Body of pancreas (tissue), 4 donors: ENCODE data around the gene SPATA46. TPM values are rescaled to one million over a fixed set of nuclear protein-coding genes. Genes with fewer than 3 reads are reported as not detected.

ENCODE experiments used
- ATAC-seq: fragments of 150-250 bp; one replicate; pipeline ENCODE4 v1.9.1; 2016
- DNase-seq, 4 donors: peaks; one replicate each; pipeline ENCODE4 v3.0.0-alpha.2; 2019
- H3K27ac ChIP-seq, 4 donors: fragments of 200-600 bp; sonication (generic); 1 replicate in 3 of 4; 2 replicates in 1 of 4; pipeline versions ENCODE4 v1.5.1 to v1.6.1; 2016 to 2019; ENCODE audit warnings: mild to moderate bottlenecking in 1 of 4, mixed read lengths in 1 of 4, moderate library complexity in 1 of 4
- H3K27me3 ChIP-seq, 2 donors: fragments of 200-600 bp; sonication (generic); one replicate each; pipeline ENCODE4 v1.6.0; 2016; ENCODE audit warnings: mild to moderate bottlenecking in 1 of 2
- H3K36me3 ChIP-seq, 2 donors: fragments of 200-600 bp; sonication (generic); replicated peaks in 1 of 2; 2 replicates each; pipeline ENCODE4 v1.5.1; 2016; ENCODE audit warnings: low read depth in 2 of 2; ENCODE audit not compliant: insufficient read depth in 1 of 2
- H3K4me1 ChIP-seq: fragments of 200-600 bp; sonication (generic); one replicate; pipeline ENCODE4 v1.6.0; 2016
- H3K4me3 ChIP-seq, 2 donors: fragments of 200-600 bp; sonication (generic); 1 replicate in 1 of 2; 2 replicates in 1 of 2; pipeline ENCODE4 v1.5.1; 2016 to 2019
- H3K9me3 ChIP-seq, 3 donors: fragments of 200-600 bp; sonication (generic); 1 replicate in 2 of 3; 2 replicates in 1 of 3; pipeline ENCODE4 v1.5.1; 2016
- POLR2A ChIP-seq, 3 donors: fragments of 450-650 bp; IDR thresholded peaks; one replicate each; pipeline ENCODE4 v1.6.1; 2016; ENCODE audit warnings: antibody characterized with exemption in 3 of 3, mild to moderate bottlenecking in 2 of 3
- WGBS, 2 donors: methylation state at CpG; one replicate each; pipeline ENCODE4 v1.1.5; 2017; 5-methylcytosine and 5-hydroxymethylcytosine counted together
- intact Hi-C: fragments of 100-400 bp; cut with DNase I; formaldehyde crosslinking; loops from one replicate; pipeline ENCODE4 v1.15.1; 2023
- total RNA-seq, 2 donors: library from RNA; depleted of rRNA; stranded (reverse); fragments of >200 nt; gene quantifications; one replicate each; pipeline ENCODE4 v1.1.0, GENCODE V29; 2016
- TF ChIP-seq, protein P1 (sequence below), 7 experiments: fragments of 450-650 bp in 4 of 7; fragments of 200-600 bp in 3 of 7; sonication (generic) in 3 of 7; IDR thresholded peaks; one replicate each; pipeline ENCODE4 v1.5.1; 2016 to 2019; ENCODE audit warnings: antibody characterized with exemption in 7 of 7

The SPATA46 gene
- total RNA-seq, 2 donors from 2014 or later, result not detected

DNA sequence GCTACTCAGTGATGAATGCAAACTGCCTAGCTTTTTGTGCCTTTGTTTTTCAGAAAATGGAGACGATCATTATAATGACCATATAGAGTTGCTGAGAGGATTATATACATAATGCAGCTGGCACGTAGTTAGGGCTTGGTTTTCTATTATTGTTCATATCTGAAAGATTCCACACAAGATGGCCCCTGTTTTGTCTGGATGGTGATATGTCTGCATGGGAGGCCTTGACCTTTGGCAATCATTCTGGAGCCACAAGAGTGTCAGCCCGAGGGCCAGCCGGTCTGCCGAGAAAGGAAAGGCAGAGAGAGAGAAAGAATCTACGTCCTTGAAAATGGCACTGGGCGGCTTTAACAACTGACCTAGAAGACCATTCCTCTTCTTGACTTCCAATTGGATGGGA lies 41.0 kb upstream of the SPATA46 start:
- Histone ChIP-seq H3K27ac (no peak overlapping the region), H3K9me3 (no peaks in the 10 kb centered on the region), H3K27me3 (no peaks in the 10 kb centered on the region), H3K36me3 (no peaks in the 10 kb centered on the region), H3K4me1 (no peaks in the 10 kb centered on the region), H3K4me3 (no peak overlapping the region)
- DNase-seq (no peak), ATAC-seq (no peak)
- WGBS, 2 donors, result 84 to 86% methylated on average over 7 of the region's 7 CpGs
- TF ChIP-seq, protein P1, sequence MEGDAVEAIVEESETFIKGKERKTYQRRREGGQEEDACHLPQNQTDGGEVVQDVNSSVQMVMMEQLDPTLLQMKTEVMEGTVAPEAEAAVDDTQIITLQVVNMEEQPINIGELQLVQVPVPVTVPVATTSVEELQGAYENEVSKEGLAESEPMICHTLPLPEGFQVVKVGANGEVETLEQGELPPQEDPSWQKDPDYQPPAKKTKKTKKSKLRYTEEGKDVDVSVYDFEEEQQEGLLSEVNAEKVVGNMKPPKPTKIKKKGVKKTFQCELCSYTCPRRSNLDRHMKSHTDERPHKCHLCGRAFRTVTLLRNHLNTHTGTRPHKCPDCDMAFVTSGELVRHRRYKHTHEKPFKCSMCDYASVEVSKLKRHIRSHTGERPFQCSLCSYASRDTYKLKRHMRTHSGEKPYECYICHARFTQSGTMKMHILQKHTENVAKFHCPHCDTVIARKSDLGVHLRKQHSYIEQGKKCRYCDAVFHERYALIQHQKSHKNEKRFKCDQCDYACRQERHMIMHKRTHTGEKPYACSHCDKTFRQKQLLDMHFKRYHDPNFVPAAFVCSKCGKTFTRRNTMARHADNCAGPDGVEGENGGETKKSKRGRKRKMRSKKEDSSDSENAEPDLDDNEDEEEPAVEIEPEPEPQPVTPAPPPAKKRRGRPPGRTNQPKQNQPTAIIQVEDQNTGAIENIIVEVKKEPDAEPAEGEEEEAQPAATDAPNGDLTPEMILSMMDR (IDR thresholded peaks at IDR 0.05), result no peak
- TF ChIP-seq POLR2A (IDR thresholded peaks at IDR 0.05), result no peak
- intact Hi-C loops, result no loop called here

DNA sequence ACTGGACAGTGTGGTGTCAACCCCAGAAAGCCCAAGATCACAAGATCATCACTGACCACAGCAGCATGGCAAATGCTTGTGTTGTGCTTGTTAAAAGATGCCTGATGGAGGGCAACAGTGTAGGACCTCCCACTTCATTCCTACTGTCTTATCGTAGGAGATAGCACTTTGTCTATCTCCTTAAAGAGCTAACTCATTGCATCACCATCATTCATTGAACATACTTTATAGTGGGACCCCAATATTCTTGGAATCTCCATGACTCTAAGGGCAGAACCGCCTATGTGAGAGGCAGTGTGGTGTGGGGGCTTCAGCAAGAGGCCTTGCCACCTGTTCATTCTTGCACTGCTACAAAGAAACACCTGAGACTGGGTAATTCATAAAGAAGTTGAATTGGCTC lies 40.3 kb upstream of the SPATA46 start:
- DNase-seq (no peak), ATAC-seq (no peak)
- Histone ChIP-seq H3K4me3 (no peak overlapping the region), H3K9me3 (no peaks in the 10 kb centered on the region), H3K36me3 (no peaks in the 10 kb centered on the region), H3K4me1 (no peaks in the 10 kb centered on the region), H3K27ac (no peak overlapping the region), H3K27me3 (no peaks in the 10 kb centered on the region)
- no peak for TF ChIP-seq POLR2A (IDR thresholded peaks at IDR 0.05)
- TF ChIP-seq, protein P1 (IDR thresholded peaks at IDR 0.05), result no peak
- intact Hi-C loops, result no loop called here
- WGBS, 2 donors, result 59 to 74% methylated on average over 2 of the region's 2 CpGs

DNA sequence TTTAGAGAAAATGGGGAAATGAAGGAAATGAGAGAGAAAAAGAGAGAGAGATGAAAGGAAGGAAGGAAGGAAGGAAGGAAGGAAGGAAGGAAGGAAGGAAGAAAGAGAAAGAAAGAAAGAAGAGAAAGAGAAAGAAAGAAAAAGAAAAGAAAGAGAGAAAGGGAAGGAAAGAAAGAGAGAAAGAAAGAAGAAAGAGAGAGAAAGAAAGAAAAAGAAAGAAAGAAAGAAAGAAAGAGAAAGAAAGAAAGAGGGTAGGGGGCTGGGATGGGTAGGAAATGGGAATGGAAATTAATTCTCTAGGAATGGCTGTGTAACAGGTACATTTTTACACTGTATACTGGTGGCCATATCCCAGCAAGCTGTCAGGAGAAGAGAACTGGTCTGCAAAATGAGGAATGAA lies 39.6 kb upstream of the SPATA46 start:
- H3K36me3 ChIP-seq, result no peaks in the 10 kb centered on the region
- H3K4me3 ChIP-seq, result no peak overlapping the region
- intact Hi-C loops, result no loop called here
- H3K9me3 ChIP-seq, result no peaks in the 10 kb centered on the region
- H3K27me3 ChIP-seq, result no peaks in the 10 kb centered on the region
- no peak for DNase-seq
- TF ChIP-seq, protein P1 (IDR thresholded peaks at IDR 0.05), result no peak
- TF ChIP-seq POLR2A (IDR thresholded peaks at IDR 0.05), result no peak
- ATAC-seq, result no peak
- H3K4me1 ChIP-seq, result no peaks in the 10 kb centered on the region
- no peak overlapping the region for H3K27ac ChIP-seq

DNA sequence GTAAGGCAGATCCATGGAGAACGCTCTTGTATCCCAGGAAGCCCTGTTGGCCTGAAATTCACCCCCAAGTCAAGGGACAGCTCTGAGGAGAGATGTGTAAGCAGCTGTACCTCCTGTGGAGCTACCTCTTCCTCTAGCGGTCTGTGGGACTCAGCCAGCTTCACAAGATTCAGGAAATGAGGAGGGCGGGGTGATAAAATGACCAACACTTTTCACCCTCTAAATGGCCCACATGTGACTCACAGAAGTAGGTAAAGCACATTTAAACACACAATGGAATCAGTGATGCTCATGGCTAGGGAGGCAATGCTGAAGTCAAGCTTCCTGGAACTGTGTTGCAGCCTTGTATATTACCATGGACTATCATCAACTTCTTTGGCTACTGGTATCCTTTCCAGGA lies 35.3 kb upstream of the SPATA46 start, which contains the start of gene SH2D1B:
Gene SH2D1B (minus strand): TSS at position 135 of the 400 bp plus-strand sequence. CDS start 120 bp downstream, at position 15.
- H3K36me3 ChIP-seq, result no peaks in the 10 kb centered on the region
- H3K4me1 ChIP-seq, result no peaks in the 10 kb centered on the region
- ATAC-seq (no peak), DNase-seq (no peak)
- no peaks in the 10 kb centered on the region for H3K27me3 ChIP-seq
- WGBS, 2 donors, result 65 to 66% methylated on average over 2 to 3 of the region's 3 CpGs
- intact Hi-C loops, result no loop called here
- H3K9me3 ChIP-seq, result no peaks in the 10 kb centered on the region
- TF ChIP-seq POLR2A (IDR thresholded peaks at IDR 0.05), result no peak
- TF ChIP-seq, protein P1 (IDR thresholded peaks at IDR 0.05), result no peak
- H3K4me3 ChIP-seq, result no peak within 1 kb of the TSS
- no peak within 1 kb of the TSS for H3K27ac ChIP-seq

DNA sequence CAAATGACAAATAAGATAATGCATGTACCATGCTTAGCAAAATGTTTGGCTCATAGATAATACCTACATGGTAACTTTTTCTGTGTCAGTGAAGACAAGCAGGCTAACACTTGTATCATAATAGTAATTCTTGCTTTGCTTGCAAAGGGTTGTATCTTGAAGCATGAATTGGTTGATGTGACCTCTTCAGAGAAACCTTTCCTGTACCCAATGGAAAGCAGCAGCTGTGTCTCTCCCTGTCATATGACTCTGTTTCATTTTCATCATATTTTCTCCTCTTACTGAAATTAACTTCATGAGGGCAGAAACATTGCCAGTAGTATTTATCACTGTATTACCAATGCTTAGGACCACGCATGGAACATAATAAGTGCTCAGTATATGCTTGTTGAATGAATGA lies 30.9 kb upstream of the SPATA46 start:
- intact Hi-C loops, result no loop called here
- no peaks in the 10 kb centered on the region for H3K4me1 ChIP-seq
- no peaks in the 10 kb centered on the region for H3K27me3 ChIP-seq
- DNase-seq, result no peak
- no peak for TF ChIP-seq POLR2A (IDR thresholded peaks at IDR 0.05)
- TF ChIP-seq, protein P1 (IDR thresholded peaks at IDR 0.05), result no peak
- no peak overlapping the region for H3K4me3 ChIP-seq
- H3K36me3 ChIP-seq, result no peaks in the 10 kb centered on the region
- no peaks in the 10 kb centered on the region for H3K9me3 ChIP-seq
- no peak overlapping the region for H3K27ac ChIP-seq
- no peak for ATAC-seq
- 94 to 100% methylated on average over 1 of the region's 1 CpG for WGBS, 2 donors
